GM19351 (cell line): Measurements from ENCODE around the gene TRIM56.
"Not testable (repeated sequence)": the region's sequence is repeated elsewhere in the genome, so short reads cannot be mapped to it uniquely, and the experiment has no call there.

Experiments
- ATAC-seq: cut with Tn5 transposase; IDR thresholded peaks from one replicate; pipeline ENCODE4 v1.9.1; 2021; ENCODE audit warnings: mild to moderate bottlenecking, moderate library complexity; ENCODE audit not compliant: unreplicated experiment

Gene TRIM56

GRCh38 chr7:101089876-101090275 is 4.6 kb downstream of the TRIM56 start:
- ATAC-seq = no peak

- not testable (repeated sequence) for ATAC-seq
These were observed 7.1 kb downstream of the TRIM56 start for GRCh38 chr7:101092266-101092905.

- ATAC-seq = no peak
These were observed 8.6 kb downstream of the TRIM56 start for GRCh38 chr7:101093906-101094305.

GRCh38 chr7:101094376-101094775 is 9.1 kb downstream of the TRIM56 start:
- no peak for ATAC-seq

- no peak for ATAC-seq
These were observed 9.6 kb downstream of the TRIM56 start for GRCh38 chr7:101094791-101095375.

GRCh38 chr7:101096331-101096956 is 11.2 kb downstream of the TRIM56 start:
- ATAC-seq = no peak

GRCh38 chr7:101096957-101097347 is 11.7 kb downstream of the TRIM56 start:
- ATAC-seq = no peak

- no peak for ATAC-seq
These were observed 12.3 kb downstream of the TRIM56 start for GRCh38 chr7:101097561-101097960.

GRCh38 chr7:101099969-101100781 is 14.9 kb downstream of the TRIM56 start:
- ATAC-seq = no peak

GRCh38 chr7:101100858-101101847 is 15.9 kb downstream of the TRIM56 start:
- no peak for ATAC-seq

- ATAC-seq = no peak
These were observed 16.7 kb downstream of the TRIM56 start for GRCh38 chr7:101102026-101102425.

- ATAC-seq = not testable (repeated sequence)
These were observed 18.4 kb downstream of the TRIM56 start for GRCh38 chr7:101103701-101104100.

- ATAC-seq = no peak
These were observed 19.0 kb downstream of the TRIM56 start for GRCh38 chr7:101104193-101104713.

GRCh38 chr7:101104799-101105198 is 19.5 kb downstream of the TRIM56 start:
- no peak for ATAC-seq

- not testable (repeated sequence) for ATAC-seq
These were observed 20.0 kb downstream of the TRIM56 start for GRCh38 chr7:101105248-101105647.

GRCh38 chr7:101106386-101106785 is 21.1 kb downstream of the TRIM56 start:
- no peak for ATAC-seq

GRCh38 chr7:101108330-101108857 is 23.1 kb downstream of the TRIM56 start:
- no peak for ATAC-seq

- no peak for ATAC-seq
These were observed 23.7 kb downstream of the TRIM56 start for GRCh38 chr7:101108961-101109360.

GRCh38 chr7:101109368-101109767 is 24.1 kb downstream of the TRIM56 start:
- ATAC-seq = no peak

- ATAC-seq = no peak
These were observed 26.0 kb downstream of the TRIM56 start for GRCh38 chr7:101111261-101111660.
